OCI-LY1 (cell line): ENCODE data around the gene DHDDS.

ENCODE experiments used
- H2AFZ ChIP-seq: fragments of 200-600 bp; sonication (generic), shearing (Covaris generic); 2 replicates; pipeline ENCODE4 v1.6.0; 2014; ENCODE audit warnings: antibody characterized with exemption, mild to moderate bottlenecking, low read length
- H3F3A ChIP-seq: fragments of 200-600 bp; sonication (generic), shearing (Covaris generic); 2 replicates; pipeline ENCODE4 v1.6.0; 2014; ENCODE audit warnings: mild to moderate bottlenecking, antibody characterized with exemption, low read length, moderate library complexity; ENCODE audit not compliant: insufficient read depth
- H3K27ac ChIP-seq: fragments of 200-600 bp; sonication (generic); 2 replicates; pipeline ENCODE4 v1.5.1; 2014; ENCODE audit warnings: low read length, mixed run types, mild to moderate bottlenecking, low read depth; ENCODE audit not compliant: poor library complexity, severe bottlenecking
- H3K27me3 ChIP-seq: fragments of 200-600 bp; sonication (generic); 2 replicates; pipeline ENCODE4 v1.6.0; 2014; ENCODE audit warnings: antibody characterized with exemption, mild to moderate bottlenecking, low read length, moderate library complexity; ENCODE audit not compliant: insufficient read depth
- H3K36me3 ChIP-seq: fragments of 200-600 bp; sonication (generic); 2 replicates; pipeline ENCODE4 v1.6.1; 2014; ENCODE audit warnings: mild to moderate bottlenecking, antibody characterized with exemption, low read length, moderate library complexity, mixed read lengths; ENCODE audit not compliant: insufficient read depth
- H3K4me1 ChIP-seq: fragments of 200-600 bp; sonication (generic); 2 replicates; pipeline ENCODE4 v1.5.1; 2014; ENCODE audit warnings: mild to moderate bottlenecking, low read length, moderate library complexity; ENCODE audit not compliant: insufficient read depth, severe bottlenecking
- H3K4me2 ChIP-seq: fragments of 200-600 bp; sonication (generic), shearing (Covaris generic); 2 replicates; pipeline ENCODE4 v1.6.1; 2014; ENCODE audit warnings: low read length
- H3K4me3 ChIP-seq: fragments of 200-600 bp; sonication (generic); 2 replicates; pipeline ENCODE4 v1.5.1; 2014; ENCODE audit warnings: low read length, low read depth, mild to moderate bottlenecking, mixed read lengths; ENCODE audit not compliant: poor library complexity, severe bottlenecking
- H3K79me2 ChIP-seq: fragments of 200-600 bp; shearing (Covaris generic); 2 replicates; pipeline ENCODE4 v1.6.1; 2016; ENCODE audit warnings: mixed run types, low read length, mixed read lengths; ENCODE audit not compliant: insufficient read depth
- H3K9ac ChIP-seq: fragments of 200-600 bp; sonication (generic), shearing (Covaris generic); 2 replicates; pipeline ENCODE4 v1.6.1; 2014; ENCODE audit warnings: mild to moderate bottlenecking, low read length, mixed read lengths
- H3K9me2 ChIP-seq: fragments of 200-600 bp; sonication (generic), shearing (Covaris generic); 2 replicates; pipeline ENCODE4 v1.6.1; 2014; ENCODE audit warnings: low read depth, mild to moderate bottlenecking, low read length, mixed read lengths
- H3K9me3 ChIP-seq: fragments of 200-600 bp; shearing (Covaris generic); 2 replicates; pipeline ENCODE4 v1.6.1; 2014; ENCODE audit warnings: low read length, mixed read lengths
- H4K20me1 ChIP-seq: fragments of 200-600 bp; sonication (generic), shearing (Covaris generic); 2 replicates; pipeline ENCODE4 v1.6.0; 2016; ENCODE audit warnings: mild to moderate bottlenecking, low read length; ENCODE audit not compliant: insufficient read depth
- CTCF ChIP-seq: fragments of 200-600 bp; sonication (generic), shearing (Covaris generic); IDR thresholded peaks from 2 replicates; pipeline ENCODE4 v1.5.1; 2017; ENCODE audit warnings: mild to moderate bottlenecking, antibody characterized with exemption, low read length, moderate library complexity, mixed read lengths
- EZH2 ChIP-seq: fragments of 200-600 bp; sonication (generic), shearing (Covaris generic); IDR thresholded peaks from 2 replicates; pipeline ENCODE4 v1.8.0; 2017; ENCODE audit warnings: borderline replicate concordance, mixed run types, mild to moderate bottlenecking, antibody characterized with exemption, low read length, moderate library complexity, mixed read lengths

Gene DHDDS

GRCh38 chr1:26434161-26434752, 2.1 kb downstream of the DHDDS start:
- peaks cover 30% of the 10 kb centered on the region for H3K36me3 ChIP-seq
- peaks cover 20% of the 10 kb centered on the region for H3K4me1 ChIP-seq
- no peaks in the 10 kb centered on the region for H3K79me2 ChIP-seq
- H4K20me1 ChIP-seq = no peaks in the 10 kb centered on the region
- no peaks in the 10 kb centered on the region for H3K9me2 ChIP-seq
- no peak overlapping the region for H3K9ac ChIP-seq
- no peak overlapping the region for H3K4me2 ChIP-seq
- H3F3A ChIP-seq = no peaks in the 10 kb centered on the region
- H3K27ac ChIP-seq = no peak overlapping the region
- no peaks in the 10 kb centered on the region for H3K27me3 ChIP-seq
- H3K4me3 ChIP-seq = no peak overlapping the region
- H2AFZ ChIP-seq = no peak overlapping the region
- H3K9me3 ChIP-seq = no peaks in the 10 kb centered on the region
- TF ChIP-seq CTCF (no peak), EZH2 (no peak)

- H3K9me3 ChIP-seq = no peaks in the 10 kb centered on the region
- H3K4me3 ChIP-seq = no peak overlapping the region
- no peak overlapping the region for H3K9ac ChIP-seq
- H3K27ac ChIP-seq = no peak overlapping the region
- no peak overlapping the region for H3K4me2 ChIP-seq
- H3K79me2 ChIP-seq = no peaks in the 10 kb centered on the region
- peaks cover 6% of the 10 kb centered on the region for H3K4me1 ChIP-seq
- no peak for TF ChIP-seq CTCF
- no peak for TF ChIP-seq EZH2
- no peaks in the 10 kb centered on the region for H3K9me2 ChIP-seq
- peaks cover 62% of the 10 kb centered on the region for H3K36me3 ChIP-seq
- no peaks in the 10 kb centered on the region for H3F3A ChIP-seq
- H2AFZ ChIP-seq = no peak overlapping the region
- H3K27me3 ChIP-seq = no peaks in the 10 kb centered on the region
- no peaks in the 10 kb centered on the region for H4K20me1 ChIP-seq
Observed at GRCh38 chr1:26438041-26438440, 5.9 kb downstream of the DHDDS start.

GRCh38 chr1:26440259-26440658, 8.1 kb downstream of the DHDDS start:
- no peak for TF ChIP-seq CTCF
- TF ChIP-seq EZH2 = no peak
- Histone ChIP-seq H3F3A (no peaks in the 10 kb centered on the region), H3K36me3 (peaks cover 76% of the 10 kb centered on the region)

More at GRCh38 chr1:26440259-26440658, 8.1 kb downstream of the DHDDS start:
- Histone ChIP-seq H4K20me1 (no peaks in the 10 kb centered on the region), H3K27ac (no peak overlapping the region), H3K4me3 (no peak overlapping the region), H2AFZ (no peak overlapping the region), H3K9ac (no peak overlapping the region), H3K9me3 (no peaks in the 10 kb centered on the region), H3K27me3 (no peaks in the 10 kb centered on the region), H3K79me2 (no peaks in the 10 kb centered on the region), H3K9me2 (no peaks in the 10 kb centered on the region), H3K4me1 (no peaks in the 10 kb centered on the region), H3K4me2 (no peak overlapping the region)
